NCI-H510A (cell line): ENCODE measurements around the gene AMBRA1.

Experiments
- DNase-seq: peaks from one replicate; lab custom pipeline; 2025; lab: John Stamatoyannopoulos, UW

AMBRA1 gene

DNA sequence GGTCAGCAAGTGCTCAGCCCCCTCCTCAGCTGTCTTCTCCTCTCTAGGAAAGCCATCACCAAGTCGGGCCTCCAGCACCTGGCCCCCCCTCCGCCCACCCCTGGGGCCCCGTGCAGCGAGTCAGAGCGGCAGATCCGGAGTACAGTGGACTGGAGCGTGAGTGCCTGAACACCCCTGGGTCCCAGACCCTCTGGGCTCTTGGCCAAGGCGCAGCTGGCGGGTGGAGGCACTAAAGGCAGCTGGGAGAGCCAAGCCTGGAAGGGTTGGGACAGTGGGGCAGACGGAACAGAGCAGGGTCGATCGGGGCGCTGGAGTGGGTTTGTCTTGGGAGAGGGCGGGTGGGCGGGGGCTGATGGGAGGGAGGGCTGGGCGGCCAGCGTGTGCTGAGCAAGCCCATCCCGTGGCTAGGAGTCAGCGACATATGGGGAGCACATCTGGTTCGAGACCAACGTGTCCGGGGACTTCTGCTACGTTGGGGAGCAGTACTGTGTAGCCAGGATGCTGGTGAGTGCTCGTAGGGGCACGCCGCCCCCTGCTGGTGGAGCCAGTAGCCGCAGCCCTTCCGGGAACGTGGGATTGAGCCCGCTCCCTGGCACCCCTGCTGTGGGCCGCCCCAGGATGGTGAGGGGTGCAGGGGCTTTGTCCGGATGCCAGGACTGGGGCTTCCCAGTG, 226.4 kb downstream of the AMBRA1 start:
- DNase-seq, result no peak

DNA sequence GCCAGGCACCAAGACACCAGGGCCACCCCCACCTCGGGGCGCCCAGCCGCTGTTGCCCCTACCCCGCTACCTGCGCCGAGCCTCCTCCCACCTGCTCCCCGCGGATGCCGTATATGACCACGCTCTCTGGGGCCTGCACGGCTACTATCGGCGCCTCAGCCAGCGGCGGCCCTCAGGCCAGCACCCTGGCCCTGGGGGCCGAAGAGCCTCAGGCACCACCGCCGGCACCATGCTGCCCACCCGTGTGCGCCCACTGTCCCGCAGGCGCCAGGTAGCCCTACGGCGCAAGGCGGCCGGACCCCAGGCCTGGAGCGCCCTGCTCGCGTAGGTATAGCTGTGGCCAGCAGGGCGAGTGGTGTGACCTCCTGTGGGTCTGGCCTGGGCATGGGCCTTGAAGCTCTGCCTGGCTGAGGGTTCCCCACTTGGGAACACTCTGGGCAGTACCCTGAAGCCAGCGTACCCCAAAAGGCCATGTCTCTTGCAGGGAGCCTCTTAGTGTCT, 227.1 kb downstream of the AMBRA1 start:
- DNase-seq, result no peak

DNA sequence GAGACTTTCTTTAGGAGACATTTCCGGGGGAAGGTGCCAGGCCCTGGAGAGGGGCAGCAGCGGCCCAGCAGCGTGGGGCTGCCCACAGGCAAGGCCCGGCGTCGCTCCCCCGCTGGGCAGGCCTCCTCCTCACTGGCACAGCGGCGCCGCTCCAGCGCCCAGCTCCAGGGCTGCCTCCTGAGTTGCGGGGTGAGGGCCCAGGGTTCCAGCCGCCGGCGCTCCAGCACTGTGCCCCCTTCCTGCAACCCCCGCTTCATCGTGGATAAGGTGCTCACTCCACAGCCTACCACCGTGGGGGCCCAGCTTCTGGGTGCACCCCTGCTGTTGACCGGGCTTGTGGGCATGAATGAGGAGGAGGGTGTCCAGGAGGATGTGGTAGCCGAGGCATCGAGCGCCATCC, 227.6 kb downstream of the AMBRA1 start:
- no peak for DNase-seq

- DNase-seq, result no peak
Measured at GRCh38 chr11:46364791-46365190, 229.0 kb downstream of the AMBRA1 start.

DNA sequence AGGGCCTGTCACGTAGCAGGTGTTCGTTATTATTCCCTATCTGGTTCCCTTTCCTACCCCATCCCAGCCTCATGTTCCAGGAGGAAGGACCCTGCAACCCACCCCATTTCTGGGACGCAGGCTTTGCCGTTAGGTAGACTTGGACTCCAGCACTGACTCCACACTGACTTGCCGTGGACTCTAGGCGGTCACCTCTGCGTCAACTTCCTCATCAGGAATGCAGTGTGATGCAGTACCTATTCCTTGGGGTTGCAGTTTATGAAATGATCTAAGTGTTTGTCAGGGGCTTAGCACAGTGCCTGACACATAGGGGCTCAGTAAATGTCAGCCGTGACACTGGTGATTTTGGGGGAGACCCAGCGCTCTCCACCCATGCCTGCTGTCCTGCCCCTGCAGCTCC, 229.8 kb downstream of the AMBRA1 start:
- no peak for DNase-seq

- no peak for DNase-seq
Measured at GRCh38 chr11:46363455-46364005, 230.3 kb downstream of the AMBRA1 start.

DNA sequence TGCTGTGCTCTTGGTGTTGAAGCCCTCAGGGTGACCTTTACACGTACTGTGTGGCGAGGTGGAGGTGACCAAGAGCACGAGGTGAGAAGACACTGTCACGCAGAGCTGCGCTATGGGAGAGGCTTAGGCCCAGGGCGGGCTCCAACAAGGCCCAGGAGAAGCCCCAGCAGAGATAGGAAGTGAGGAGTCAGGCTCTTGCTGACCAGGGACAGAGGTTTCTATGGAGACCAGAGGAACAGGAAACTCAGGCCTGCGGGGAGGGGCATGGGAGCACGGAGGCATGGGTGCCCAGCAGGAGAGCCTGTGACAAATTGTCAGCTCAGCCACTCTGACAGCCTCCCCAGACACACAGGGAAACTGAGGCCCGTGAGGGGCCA, 230.8 kb downstream of the AMBRA1 start:
- no peak for DNase-seq

- no peak for DNase-seq
Measured at GRCh38 chr11:46362156-46363030, 231.4 kb downstream of the AMBRA1 start.

DNA sequence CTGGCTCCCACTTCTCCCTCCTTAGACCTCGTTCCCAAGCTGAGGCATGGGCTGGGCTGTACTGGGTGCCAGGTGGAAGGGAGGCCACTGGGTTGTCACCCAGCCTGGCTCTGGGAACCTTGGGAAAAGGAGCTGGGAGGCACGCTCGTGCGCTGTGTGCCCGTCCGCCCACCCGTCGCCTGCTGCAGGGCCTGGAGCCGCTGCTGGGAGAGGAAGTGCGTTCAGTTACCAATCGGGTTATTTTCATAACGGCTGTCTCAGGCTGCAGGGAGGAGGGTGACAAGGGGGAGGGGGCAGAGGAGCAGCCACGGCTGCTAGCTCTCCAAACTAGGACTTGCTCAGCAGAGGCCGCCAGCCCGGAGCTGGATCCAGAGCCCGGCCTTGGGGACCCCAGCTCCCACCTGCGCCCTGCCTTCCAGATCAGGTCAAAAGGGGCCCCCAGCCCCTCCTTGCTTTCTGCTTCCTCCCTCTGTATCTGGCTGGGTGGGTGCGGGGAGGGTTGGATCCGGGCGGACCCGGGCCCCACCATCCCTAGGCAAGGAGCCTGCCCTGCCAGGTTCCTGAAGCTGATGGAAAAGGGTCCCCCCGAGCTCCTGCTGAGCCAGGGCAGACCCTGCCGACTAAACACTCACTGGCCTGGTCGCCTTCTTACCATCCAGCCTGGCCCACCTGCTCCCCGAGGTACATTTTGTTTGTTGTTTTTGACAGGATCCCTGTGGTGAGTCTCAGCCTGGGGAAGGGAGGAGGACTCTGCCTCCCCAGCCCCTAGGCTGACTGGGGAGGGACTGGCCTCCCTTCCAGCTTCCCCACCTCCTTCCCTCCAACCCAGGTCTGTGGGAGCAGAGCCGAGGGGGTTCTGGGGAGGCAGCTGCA, 232.3 kb downstream of the AMBRA1 start:
- no peak for DNase-seq

GRCh38 chr11:46360878-46361277, 232.9 kb downstream of the AMBRA1 start:
- no peak for DNase-seq

- no peak for DNase-seq
Measured at GRCh38 chr11:46359953-46360352, 233.9 kb downstream of the AMBRA1 start.

DNA sequence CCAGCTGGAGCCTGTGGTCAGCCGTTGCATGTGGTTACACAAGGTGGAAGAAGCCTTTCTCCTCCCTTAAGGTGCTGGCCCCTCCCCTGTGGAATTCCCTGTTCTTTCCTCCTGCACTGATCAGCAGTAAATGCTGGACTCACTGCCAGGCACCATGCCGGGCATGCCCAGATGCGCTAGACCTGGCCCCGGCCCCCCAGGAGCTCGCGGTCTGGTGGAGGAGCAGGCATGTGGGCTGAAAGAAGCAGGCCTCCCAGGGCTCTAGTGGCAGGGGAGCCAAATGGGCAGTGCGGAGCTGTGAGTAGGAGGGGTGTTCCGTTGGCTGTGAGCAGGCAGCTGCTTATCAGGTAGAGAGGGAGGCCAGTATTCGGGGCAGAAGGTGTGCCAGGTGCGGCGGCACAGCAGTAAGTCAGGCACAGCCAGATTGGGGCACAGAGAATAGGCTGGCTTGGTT, 236.3 kb downstream of the AMBRA1 start:
- DNase-seq, result no peak

GRCh38 chr11:46356924-46357482, 236.8 kb downstream of the AMBRA1 start:
- no peak for DNase-seq

GRCh38 chr11:46353698-46354097, 240.1 kb downstream of the AMBRA1 start:
- no peak for DNase-seq

- DNase-seq, result no peak
Measured at GRCh38 chr11:46352063-46352841, 241.6 kb downstream of the AMBRA1 start.

DNA sequence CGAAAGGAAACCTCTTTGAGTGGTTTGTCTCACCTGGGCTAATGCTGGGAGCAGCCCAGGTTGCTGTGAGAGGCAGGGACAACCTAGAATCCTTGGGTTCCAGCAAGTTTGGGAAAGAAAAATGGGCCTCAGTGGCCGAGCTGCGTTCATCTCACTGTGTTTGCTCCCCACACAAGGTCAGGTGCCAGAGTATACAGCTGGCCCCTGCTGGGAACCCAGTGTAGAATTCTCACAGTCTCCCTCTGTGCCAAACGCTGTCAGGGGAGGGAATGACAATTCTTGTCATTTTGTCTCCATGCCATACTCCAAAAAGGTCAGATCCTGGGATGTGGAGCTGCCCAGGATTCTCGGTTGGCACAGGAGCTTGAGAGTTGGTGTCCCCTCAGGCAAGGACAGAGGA, 242.2 kb downstream of the AMBRA1 start:
- no peak for DNase-seq

DNA sequence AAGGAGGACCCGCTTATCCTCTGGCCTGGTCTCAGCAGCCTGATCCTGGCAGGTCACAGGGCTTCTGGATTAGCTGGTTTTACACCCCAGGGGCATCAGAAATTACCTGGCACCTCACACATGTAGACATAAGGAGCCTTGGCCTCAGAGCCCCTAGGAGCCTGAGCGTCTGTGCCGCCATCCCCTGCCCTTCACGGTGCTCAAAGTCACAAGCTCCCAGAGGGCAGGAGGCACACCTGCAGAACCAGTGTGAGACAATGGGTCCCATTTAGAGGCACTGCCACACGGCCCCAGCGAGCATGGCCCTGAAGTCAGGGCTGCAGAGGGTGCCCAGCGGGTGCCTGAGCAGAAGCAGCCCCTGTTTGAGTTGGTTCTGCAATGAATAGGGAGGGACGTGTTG, 242.7 kb downstream of the AMBRA1 start:
- no peak for DNase-seq

- DNase-seq, result no peak
Measured at GRCh38 chr11:46350695-46351094, 243.1 kb downstream of the AMBRA1 start.

DNA sequence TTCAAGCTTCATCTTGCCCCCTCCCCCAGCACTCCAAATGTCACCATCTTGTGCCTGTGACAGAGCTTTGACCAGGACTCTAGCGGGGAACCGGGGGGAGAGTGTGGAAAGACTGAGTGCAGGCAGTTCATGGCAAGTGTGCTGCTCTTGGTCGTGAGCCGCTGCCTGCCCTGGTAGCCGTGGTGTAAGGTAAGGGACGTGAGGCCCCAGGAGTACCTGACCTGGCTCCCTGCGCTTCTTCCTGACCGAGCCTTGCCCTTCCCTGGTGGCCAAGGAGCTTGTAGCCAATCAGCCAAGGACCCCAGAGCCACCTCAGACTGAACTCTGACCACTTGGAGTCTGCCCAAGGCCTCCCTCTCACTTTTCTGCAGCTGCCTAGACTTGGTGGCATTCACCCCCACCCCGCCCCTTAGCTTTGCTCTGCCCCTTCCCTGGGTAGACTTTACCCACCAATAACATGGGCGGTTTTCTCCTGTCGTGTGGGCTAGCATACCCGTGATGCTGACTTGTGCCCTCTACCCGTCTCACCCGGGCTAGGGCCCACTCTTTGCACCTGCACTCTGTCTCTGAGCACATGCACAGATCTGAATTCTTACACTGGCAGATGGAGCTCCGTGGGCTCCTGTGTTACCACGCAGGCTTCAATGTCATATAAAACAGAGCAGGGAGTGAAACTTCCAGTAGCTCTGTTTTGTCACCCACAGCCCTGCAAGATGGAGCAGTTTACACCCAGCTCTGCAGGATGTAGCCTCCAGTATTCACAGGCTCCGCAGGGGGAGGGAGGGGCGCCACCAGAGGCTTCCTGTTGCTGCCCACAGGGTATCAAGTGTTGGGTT, 245.0 kb downstream of the AMBRA1 start:
- no peak for DNase-seq
